HepG2 (cell line): ENCODE data around the gene NEURL1B. TPM values are rescaled to one million over a fixed set of nuclear protein-coding genes. Genes with fewer than 3 reads are reported as not detected.

Experiments
- CAMTA2 ChIP-seq: sonication (generic); formaldehyde crosslinking; IDR thresholded peaks from 2 replicates; pipeline ENCODE4 v1.4.0; 2020; ENCODE audit warnings: mild to moderate bottlenecking, missing genetic modification reagents, borderline replicate concordance
- NCOA2 ChIP-seq: sonication (generic); formaldehyde crosslinking; IDR thresholded peaks from 2 replicates; pipeline ENCODE4 v1.8.0; 2022; ENCODE audit warnings: inconsistent platforms
- NFYB ChIP-seq: sonication (generic); formaldehyde crosslinking; IDR thresholded peaks from 2 replicates; pipeline ENCODE4 v1.4.0; 2020; ENCODE audit warnings: missing genetic modification reagents
- TBX2 ChIP-seq: sonication (generic); formaldehyde crosslinking; IDR thresholded peaks from 2 replicates; pipeline ENCODE4 v1.5.0; 2020; ENCODE audit warnings: missing genetic modification reagents, mild to moderate bottlenecking, borderline replicate concordance
- ZBTB33 ChIP-seq: sonication (generic); formaldehyde crosslinking; IDR thresholded peaks from 2 replicates; pipeline ENCODE4 v1.4.0; 2020; ENCODE audit warnings: missing genetic modification reagents
- ZNF703 ChIP-seq: sonication (generic); formaldehyde crosslinking; IDR thresholded peaks from 2 replicates; pipeline ENCODE4 v1.5.1; 2020; ENCODE audit warnings: missing genetic modification reagents, mild to moderate bottlenecking, moderate library complexity, borderline replicate concordance
- ZNF883 ChIP-seq: sonication (generic); formaldehyde crosslinking; IDR thresholded peaks from 2 replicates; pipeline ENCODE4 v1.5.1; 2020; ENCODE audit warnings: mild to moderate bottlenecking, missing genetic modification reagents; ENCODE audit errors: not compliant biosample characterization
- polyA plus RNA-seq, 8 experiments: library from polyadenylated mRNA; depleted of rRNA in 3 of 8; stranded (reverse) in 7 of 8; unstranded in 1 of 8; fragments of >200 nt; fragmentation: Illumina TruSeq in 4 of 8; extraction: Trizol in 4 of 8; gene quantifications; 2 replicates each; pipeline versions ENCODE4 v1.2.1 to v1.2.3, GENCODE V29; 2011 to 2016; ENCODE audit warnings: low read depth in 4 of 8, missing spikeins in 1 of 8, mixed read lengths in 1 of 8; ENCODE audit not compliant: insufficient read depth in 1 of 8
- total RNA-seq, 5 experiments: library from RNA; depleted of rRNA; stranded (reverse); fragments of >200 nt; fragmentation: Illumina TruSeq; extraction: Trizol; gene quantifications; 2 replicates each; pipeline ENCODE4 v1.2.3, GENCODE V29; 2016; ENCODE audit warnings: low read depth in 1 of 5
- TF ChIP-seq, protein P1 (sequence below): sonication (generic); formaldehyde crosslinking; IDR thresholded peaks from 2 replicates; pipeline ENCODE4 v1.4.0; 2020; ENCODE audit warnings: mild to moderate bottlenecking, missing genetic modification reagents
- TF ChIP-seq, protein P2 (sequence below), 2 experiments: sonication (generic) in 1 of 2; formaldehyde crosslinking in 1 of 2; IDR thresholded peaks; 2 replicates each; pipeline versions ENCODE4 v1.6.1 to v1.9.0; 2014 to 2022; ENCODE audit warnings: antibody characterized with exemption in 1 of 2, borderline replicate concordance in 1 of 2, inconsistent platforms in 1 of 2, low read depth in 1 of 2, missing genetic modification reagents in 1 of 2
- TF ChIP-seq, protein P3 (sequence below): IDR thresholded peaks from 2 replicates; pipeline ENCODE4 v1.6.1; 2016; ENCODE audit warnings: mild to moderate bottlenecking, missing biosample characterization, missing genetic modification reagents

NEURL1B gene
- total and polyA plus RNA-seq, 2 of the 13 experiments (the other 11 are each of a cell fraction or from before 2014, with no cell fraction given), result 0.09 to 0.13 TPM

- TF ChIP-seq, protein P1, sequence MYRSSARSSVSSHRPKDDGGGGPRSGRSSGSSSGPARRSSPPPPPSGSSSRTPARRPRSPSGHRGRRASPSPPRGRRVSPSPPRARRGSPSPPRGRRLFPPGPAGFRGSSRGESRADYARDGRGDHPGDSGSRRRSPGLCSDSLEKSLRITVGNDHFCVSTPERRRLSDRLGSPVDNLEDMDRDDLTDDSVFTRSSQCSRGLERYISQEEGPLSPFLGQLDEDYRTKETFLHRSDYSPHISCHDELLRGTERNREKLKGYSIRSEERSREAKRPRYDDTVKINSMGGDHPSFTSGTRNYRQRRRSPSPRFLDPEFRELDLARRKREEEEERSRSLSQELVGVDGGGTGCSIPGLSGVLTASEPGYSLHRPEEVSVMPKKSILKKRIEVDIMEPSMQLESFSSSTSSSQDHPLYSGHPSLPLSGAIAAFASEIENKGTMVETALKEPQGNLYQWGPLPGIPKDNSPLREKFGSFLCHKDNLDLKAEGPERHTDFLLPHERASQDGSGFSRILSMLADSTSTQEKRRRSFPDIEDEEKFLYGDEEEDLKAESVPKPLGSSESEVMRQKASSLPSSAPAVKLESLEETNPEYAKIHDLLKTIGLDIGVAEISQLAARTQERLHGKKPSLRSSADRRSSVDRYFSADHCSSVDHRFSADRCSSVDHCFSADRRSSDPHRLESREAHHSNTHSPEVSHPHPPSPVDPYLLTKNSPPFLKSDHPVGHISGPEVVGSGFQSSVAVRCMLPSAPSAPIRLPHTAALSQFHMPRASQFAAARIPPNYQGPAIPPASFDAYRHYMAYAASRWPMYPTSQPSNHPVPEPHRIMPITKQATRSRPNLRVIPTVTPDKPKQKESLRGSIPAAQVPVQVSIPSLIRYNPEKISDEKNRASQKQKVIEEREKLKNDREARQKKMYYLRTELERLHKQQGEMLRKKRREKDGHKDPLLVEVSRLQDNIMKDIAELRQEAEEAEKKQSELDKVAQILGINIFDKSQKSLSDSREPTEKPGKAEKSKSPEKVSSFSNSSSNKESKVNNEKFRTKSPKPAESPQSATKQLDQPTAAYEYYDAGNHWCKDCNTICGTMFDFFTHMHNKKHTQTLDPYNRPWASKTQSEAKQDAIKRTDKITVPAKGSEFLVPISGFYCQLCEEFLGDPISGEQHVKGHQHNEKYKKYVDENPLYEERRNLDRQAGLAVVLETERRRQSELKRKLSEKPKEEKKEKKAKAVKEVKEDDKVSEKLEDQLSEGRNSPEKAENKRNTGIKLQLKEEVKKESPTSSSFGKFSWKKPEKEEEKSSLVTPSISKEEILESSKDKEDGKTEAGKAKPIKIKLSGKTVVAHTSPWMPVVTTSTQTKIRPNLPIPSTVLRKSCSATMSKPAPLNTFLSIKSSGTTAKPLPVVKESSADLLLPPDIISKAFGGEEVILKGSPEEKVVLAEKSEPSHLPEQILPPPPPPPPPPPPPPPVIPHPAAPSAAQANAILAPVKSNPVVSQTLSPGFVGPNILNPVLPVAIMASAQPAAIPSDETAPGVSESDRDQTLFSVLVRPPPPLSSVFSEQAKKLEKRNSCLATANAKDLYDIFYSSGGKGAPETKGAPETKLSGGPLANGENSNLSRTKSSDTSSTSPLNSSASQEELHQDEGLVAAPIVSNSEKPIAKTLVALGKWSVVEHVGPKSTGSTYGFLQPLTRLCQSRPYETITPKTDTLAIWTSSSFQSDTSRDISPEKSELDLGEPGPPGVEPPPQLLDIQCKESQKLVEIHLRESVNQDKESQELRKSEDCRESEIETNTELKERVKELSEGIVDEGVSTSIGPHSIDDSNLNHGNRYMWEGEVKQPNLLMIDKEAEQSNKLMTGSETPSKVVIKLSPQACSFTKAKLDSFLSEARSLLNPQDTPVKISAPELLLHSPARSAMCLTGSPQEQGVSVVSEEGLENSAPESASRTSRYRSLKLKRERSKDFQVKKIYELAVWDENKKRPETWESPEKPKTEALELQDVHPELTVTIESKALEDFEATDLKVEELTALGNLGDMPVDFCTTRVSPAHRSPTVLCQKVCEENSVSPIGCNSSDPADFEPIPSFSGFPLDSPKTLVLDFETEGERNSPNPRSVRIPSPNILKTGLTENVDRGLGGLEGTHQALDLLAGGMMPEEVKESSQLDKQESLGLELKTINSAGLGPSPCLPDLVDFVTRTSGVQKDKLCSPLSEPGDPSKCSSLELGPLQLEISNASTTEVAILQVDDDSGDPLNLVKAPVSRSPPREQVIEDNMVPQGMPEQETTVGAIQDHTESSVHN (CRISPR knock-in tag), result no peak
- TF ChIP-seq ZNF703 (no peak), NCOA2 (CRISPR knock-in tag) (no peak), TBX2 (no peak), ZNF883 (no peak), NFYB (CRISPR knock-in tag) (no peak), ZBTB33 (CRISPR knock-in tag) (no peak), CAMTA2 (no peak)
- TF ChIP-seq, protein P2, sequence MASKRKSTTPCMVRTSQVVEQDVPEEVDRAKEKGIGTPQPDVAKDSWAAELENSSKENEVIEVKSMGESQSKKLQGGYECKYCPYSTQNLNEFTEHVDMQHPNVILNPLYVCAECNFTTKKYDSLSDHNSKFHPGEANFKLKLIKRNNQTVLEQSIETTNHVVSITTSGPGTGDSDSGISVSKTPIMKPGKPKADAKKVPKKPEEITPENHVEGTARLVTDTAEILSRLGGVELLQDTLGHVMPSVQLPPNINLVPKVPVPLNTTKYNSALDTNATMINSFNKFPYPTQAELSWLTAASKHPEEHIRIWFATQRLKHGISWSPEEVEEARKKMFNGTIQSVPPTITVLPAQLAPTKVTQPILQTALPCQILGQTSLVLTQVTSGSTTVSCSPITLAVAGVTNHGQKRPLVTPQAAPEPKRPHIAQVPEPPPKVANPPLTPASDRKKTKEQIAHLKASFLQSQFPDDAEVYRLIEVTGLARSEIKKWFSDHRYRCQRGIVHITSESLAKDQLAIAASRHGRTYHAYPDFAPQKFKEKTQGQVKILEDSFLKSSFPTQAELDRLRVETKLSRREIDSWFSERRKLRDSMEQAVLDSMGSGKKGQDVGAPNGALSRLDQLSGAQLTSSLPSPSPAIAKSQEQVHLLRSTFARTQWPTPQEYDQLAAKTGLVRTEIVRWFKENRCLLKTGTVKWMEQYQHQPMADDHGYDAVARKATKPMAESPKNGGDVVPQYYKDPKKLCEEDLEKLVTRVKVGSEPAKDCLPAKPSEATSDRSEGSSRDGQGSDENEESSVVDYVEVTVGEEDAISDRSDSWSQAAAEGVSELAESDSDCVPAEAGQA (IDR thresholded peaks at IDR 0.05; ENCODE audit: low read depth), result no peak
- TF ChIP-seq, protein P2 (CRISPR knock-in tag; IDR thresholded peaks at IDR 0.05; ENCODE audit: borderline replicate concordance), result no peak
- TF ChIP-seq, protein P3, sequence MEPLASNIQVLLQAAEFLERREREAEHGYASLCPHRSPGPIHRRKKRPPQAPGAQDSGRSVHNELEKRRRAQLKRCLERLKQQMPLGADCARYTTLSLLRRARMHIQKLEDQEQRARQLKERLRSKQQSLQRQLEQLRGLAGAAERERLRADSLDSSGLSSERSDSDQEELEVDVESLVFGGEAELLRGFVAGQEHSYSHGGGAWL (CRISPR knock-in tag), result no peak
Observed at GRCh38 chr5:172724242-172725183, 83.5 kb downstream of the NEURL1B start (continued).
